HCT116 (cell line): ENCODE results near the gene PCDHGA1.

ENCODE experiments used
- CTCF ChIP-seq, 3 experiments: fragments of 200-600 bp in 1 of 3; sonication (generic) in 1 of 3; IDR thresholded peaks in 2 of 3; conservative IDR thresholded peaks in 1 of 3; 2 replicates each; pipeline ENCODE4 v1.5.1; 2012 to 2017; ENCODE audit warnings: low read depth in 2 of 3, low read length in 2 of 3, antibody characterized with exemption in 1 of 3, borderline replicate concordance in 1 of 3, control low read depth in 1 of 3, mild to moderate bottlenecking in 1 of 3, mixed read lengths in 1 of 3, mixed run types in 1 of 3, moderate library complexity in 1 of 3; ENCODE audit not compliant: insufficient read depth in 1 of 3
- EZH2 ChIP-seq: fragments of 200-600 bp; sonication (generic); IDR thresholded peaks from 2 replicates; pipeline ENCODE4 v1.6.1; 2017; ENCODE audit warnings: antibody characterized with exemption, mixed run types
- SIN3A ChIP-seq: IDR thresholded peaks from 2 replicates; pipeline ENCODE4 v1.6.1; 2012; ENCODE audit warnings: low read depth

GRCh38 chr5:141356133-141356532, 25.8 kb downstream of the PCDHGA1 start:
- no peak for TF ChIP-seq CTCF (IDR thresholded peaks at IDR 0.05 in 2 of 3, conservative IDR thresholded peaks at IDR 0.05 in 1 of 3; ENCODE audit: borderline replicate concordance in 1 of 3, insufficient read depth in 1 of 3, low read depth in 2 of 3, low read length in 2 of 3)
- TF ChIP-seq EZH2: no peak
- no peak for TF ChIP-seq SIN3A
